Coronary artery (tissue), 2 donors: ENCODE results near the gene MAP3K5.

Experiments
- DNase-seq: peaks from one replicate; pipeline ENCODE4 v3.0.0-alpha.2; 2017; ENCODE audit warnings: low spot score
- H3K27ac ChIP-seq, 2 donors: fragments of 200-600 bp; sonication (generic); one replicate each; pipeline ENCODE4 v1.5.1; 2016 to 2019
- H3K4me3 ChIP-seq: fragments of 200-600 bp; sonication (generic); 2 replicates; pipeline ENCODE4 v1.5.1; 2016; ENCODE audit warnings: mild to moderate bottlenecking, moderate library complexity
- CTCF ChIP-seq: fragments of 200-600 bp; sonication (generic); IDR thresholded peaks from one replicate; pipeline ENCODE4 v1.5.1; 2019; ENCODE audit warnings: antibody characterized with exemption

Gene MAP3K5

GRCh38 chr6:136604928-136605510 lies 187.3 kb downstream of the MAP3K5 start:
- H3K27ac ChIP-seq: peak overlapping the region in 1 of 2 donors; percentile 28
- no peak for TF ChIP-seq CTCF
- no peak overlapping the region for H3K4me3 ChIP-seq
- no peak for DNase-seq

GRCh38 chr6:136604328-136604825 lies 187.9 kb downstream of the MAP3K5 start:
- TF ChIP-seq CTCF: no peak
- no peak overlapping the region for H3K27ac ChIP-seq
- no peak overlapping the region for H3K4me3 ChIP-seq
- DNase-seq: no peak

- no peak for DNase-seq
- Histone ChIP-seq H3K4me3 (no peak overlapping the region), H3K27ac (peak overlapping the region in 1 of 2 donors; percentile 12)
- TF ChIP-seq CTCF: no peak
Observed at GRCh38 chr6:136600818-136601217, 191.5 kb downstream of the MAP3K5 start.

GRCh38 chr6:136599329-136600011 lies 192.8 kb downstream of the MAP3K5 start:
- Histone ChIP-seq H3K27ac (peak overlapping the region in 1 of 2 donors; percentile 27), H3K4me3 (no peak overlapping the region)
- TF ChIP-seq CTCF: no peak
- DNase-seq: no peak

- no peak for TF ChIP-seq CTCF
- no peak for DNase-seq
- Histone ChIP-seq H3K4me3 (no peak overlapping the region), H3K27ac (no peak overlapping the region)
Observed at GRCh38 chr6:136598048-136598447, 194.2 kb downstream of the MAP3K5 start.

GRCh38 chr6:136594671-136595070 lies 197.6 kb downstream of the MAP3K5 start:
- no peak for TF ChIP-seq CTCF
- H3K4me3 ChIP-seq: no peak overlapping the region
- no peak for DNase-seq
- peak overlapping the region in 1 of 2 donors; percentile 67 for H3K27ac ChIP-seq
